WTC11 (cell line): ENCODE data around the gene PSMD1.

ENCODE experiments used
- CREB1 ChIP-seq: sonication (generic); formaldehyde crosslinking; IDR thresholded peaks from 2 replicates; pipeline ENCODE4 v1.8.0; 2023; ENCODE audit warnings: mild to moderate bottlenecking, missing genetic modification reagents
- IRF2 ChIP-seq: sonication (generic); formaldehyde crosslinking; IDR thresholded peaks from 2 replicates; pipeline ENCODE4 v1.8.0; 2022; ENCODE audit warnings: low read depth, missing genetic modification reagents, borderline replicate concordance
- JUN ChIP-seq: sonication (generic); formaldehyde crosslinking; IDR thresholded peaks from 2 replicates; pipeline ENCODE4 v1.8.0; 2023; ENCODE audit warnings: mild to moderate bottlenecking, missing genetic modification reagents
- MXD4 ChIP-seq: fragments of 250-450 bp; sonication (Bioruptor Pico); IDR thresholded peaks from 2 replicates; pipeline ENCODE4 v1.8.0; 2021; ENCODE audit warnings: mild to moderate bottlenecking, moderate library complexity, borderline replicate concordance
- ZNF121 ChIP-seq: sonication (generic); formaldehyde crosslinking; IDR thresholded peaks from 2 replicates; pipeline ENCODE4 v1.8.0; 2023; ENCODE audit warnings: missing genetic modification reagents
- ZNF416 ChIP-seq: fragments of 250-450 bp; sonication (Bioruptor Pico); IDR thresholded peaks from 2 replicates; pipeline ENCODE4 v1.9.0; 2021; ENCODE audit warnings: mild to moderate bottlenecking, inconsistent platforms
- TF ChIP-seq, protein P1 (sequence below): fragments of 200-600 bp; IDR thresholded peaks from 2 replicates; pipeline ENCODE4 v1.8.0; 2022; ENCODE audit warnings: antibody characterized with exemption
- TF ChIP-seq, protein P2 (sequence below): fragments of 250-450 bp; sonication (Bioruptor Pico); IDR thresholded peaks from 2 replicates; pipeline ENCODE4 v1.9.0; 2021; ENCODE audit warnings: moderate library complexity, mild to moderate bottlenecking, inconsistent platforms, borderline replicate concordance
- TF ChIP-seq, protein P3 (sequence below): fragments of 250-450 bp; sonication (Bioruptor Pico); conservative IDR thresholded peaks from 2 replicates; pipeline ENCODE4 v1.9.0; 2021; ENCODE audit warnings: mild to moderate bottlenecking
- TF ChIP-seq, protein P4 (sequence below): sonication (generic); formaldehyde crosslinking; IDR thresholded peaks from 2 replicates; pipeline ENCODE4 v1.8.0; 2022; ENCODE audit warnings: mild to moderate bottlenecking, missing genetic modification reagents
- TF ChIP-seq, protein P5 (sequence below): sonication (generic); formaldehyde crosslinking; IDR thresholded peaks from 2 replicates; pipeline ENCODE4 v1.8.0; 2022; ENCODE audit warnings: mild to moderate bottlenecking, missing genetic modification reagents
- TF ChIP-seq, protein P6 (sequence below): fragments of 250-450 bp; sonication (Bioruptor Pico); IDR thresholded peaks from 2 replicates; pipeline ENCODE4 v1.9.0; 2021; ENCODE audit warnings: mild to moderate bottlenecking
- TF ChIP-seq, protein P7 (sequence below): sonication (generic); formaldehyde crosslinking; IDR thresholded peaks from 2 replicates; pipeline ENCODE4 v1.8.1; 2023; ENCODE audit warnings: mild to moderate bottlenecking, missing genetic modification reagents, moderate library complexity

DNA sequence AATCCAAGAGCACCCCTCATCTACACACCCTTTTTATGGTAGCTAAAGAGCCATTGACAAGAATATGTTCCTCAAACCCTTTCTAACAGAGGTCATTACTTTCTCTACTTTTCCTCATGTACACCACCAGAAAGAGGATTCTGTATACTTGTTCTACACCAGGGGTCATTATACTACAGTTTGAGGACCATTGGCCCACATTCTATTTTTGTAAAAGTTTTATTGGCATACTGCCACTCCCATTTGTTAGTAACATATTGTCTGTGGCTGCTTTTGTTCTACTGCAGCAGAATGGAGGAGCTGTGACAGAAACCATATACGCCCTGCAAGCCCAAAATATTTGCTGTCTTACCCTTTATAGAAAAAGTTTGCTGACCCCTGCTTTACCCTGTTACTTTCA, 53.9 kb downstream of the PSMD1 start:
- TF ChIP-seq, protein P1, sequence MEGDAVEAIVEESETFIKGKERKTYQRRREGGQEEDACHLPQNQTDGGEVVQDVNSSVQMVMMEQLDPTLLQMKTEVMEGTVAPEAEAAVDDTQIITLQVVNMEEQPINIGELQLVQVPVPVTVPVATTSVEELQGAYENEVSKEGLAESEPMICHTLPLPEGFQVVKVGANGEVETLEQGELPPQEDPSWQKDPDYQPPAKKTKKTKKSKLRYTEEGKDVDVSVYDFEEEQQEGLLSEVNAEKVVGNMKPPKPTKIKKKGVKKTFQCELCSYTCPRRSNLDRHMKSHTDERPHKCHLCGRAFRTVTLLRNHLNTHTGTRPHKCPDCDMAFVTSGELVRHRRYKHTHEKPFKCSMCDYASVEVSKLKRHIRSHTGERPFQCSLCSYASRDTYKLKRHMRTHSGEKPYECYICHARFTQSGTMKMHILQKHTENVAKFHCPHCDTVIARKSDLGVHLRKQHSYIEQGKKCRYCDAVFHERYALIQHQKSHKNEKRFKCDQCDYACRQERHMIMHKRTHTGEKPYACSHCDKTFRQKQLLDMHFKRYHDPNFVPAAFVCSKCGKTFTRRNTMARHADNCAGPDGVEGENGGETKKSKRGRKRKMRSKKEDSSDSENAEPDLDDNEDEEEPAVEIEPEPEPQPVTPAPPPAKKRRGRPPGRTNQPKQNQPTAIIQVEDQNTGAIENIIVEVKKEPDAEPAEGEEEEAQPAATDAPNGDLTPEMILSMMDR = no peak
- TF ChIP-seq, protein P2, sequence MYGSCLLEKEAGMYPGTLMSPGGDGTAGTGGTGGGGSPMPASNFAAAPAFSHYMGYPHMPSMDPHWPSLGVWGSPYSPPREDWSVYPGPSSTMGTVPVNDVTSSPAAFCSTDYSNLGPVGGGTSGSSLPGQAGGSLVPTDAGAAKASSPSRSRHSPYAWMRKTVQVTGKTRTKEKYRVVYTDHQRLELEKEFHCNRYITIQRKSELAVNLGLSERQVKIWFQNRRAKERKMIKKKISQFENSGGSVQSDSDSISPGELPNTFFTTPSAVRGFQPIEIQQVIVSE = no peak
- no peak for TF ChIP-seq ZNF416 (CRISPR knock-in tag)
- TF ChIP-seq, protein P3, sequence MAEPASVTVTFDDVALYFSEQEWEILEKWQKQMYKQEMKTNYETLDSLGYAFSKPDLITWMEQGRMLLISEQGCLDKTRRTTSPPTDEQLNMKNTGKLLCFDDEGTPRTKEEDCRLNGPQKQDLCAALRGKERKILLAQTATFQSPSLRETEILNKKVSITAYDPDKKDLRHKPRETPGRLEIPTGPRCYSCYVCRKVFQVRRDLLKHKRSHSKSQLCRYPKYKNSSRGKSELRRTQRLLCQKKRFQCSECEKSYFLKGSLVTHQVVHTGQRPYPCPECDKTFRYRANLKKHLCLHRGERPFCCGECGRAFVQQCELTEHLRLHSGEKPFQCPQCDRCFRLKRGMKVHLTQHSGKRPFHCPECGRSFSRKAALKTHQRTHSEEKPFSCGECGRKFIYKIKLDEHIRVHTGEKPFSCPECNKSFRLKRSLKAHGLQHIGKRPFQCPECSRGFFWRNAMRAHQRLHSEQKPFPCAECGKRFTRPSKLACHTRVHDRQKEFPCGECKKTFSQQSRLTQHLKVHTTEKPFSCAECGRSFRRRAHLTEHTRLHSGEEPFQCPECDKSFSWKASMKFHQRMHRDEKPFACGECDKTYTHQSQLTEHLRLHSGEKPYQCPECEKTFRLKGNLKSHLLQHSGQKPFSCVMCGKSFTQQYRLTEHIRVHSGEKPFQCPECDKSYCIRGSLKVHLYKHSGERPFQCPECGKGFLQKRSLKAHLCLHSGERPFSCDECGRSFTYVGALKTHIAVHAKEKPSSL = no peak
- no peak for TF ChIP-seq MXD4
- no peak for TF ChIP-seq CREB1 (CRISPR knock-in tag)
- no peak for TF ChIP-seq JUN (CRISPR knock-in tag)
- TF ChIP-seq, protein P4, sequence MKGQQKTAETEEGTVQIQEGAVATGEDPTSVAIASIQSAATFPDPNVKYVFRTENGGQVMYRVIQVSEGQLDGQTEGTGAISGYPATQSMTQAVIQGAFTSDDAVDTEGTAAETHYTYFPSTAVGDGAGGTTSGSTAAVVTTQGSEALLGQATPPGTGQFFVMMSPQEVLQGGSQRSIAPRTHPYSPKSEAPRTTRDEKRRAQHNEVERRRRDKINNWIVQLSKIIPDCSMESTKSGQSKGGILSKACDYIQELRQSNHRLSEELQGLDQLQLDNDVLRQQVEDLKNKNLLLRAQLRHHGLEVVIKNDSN = no peak
- TF ChIP-seq, protein P5, sequence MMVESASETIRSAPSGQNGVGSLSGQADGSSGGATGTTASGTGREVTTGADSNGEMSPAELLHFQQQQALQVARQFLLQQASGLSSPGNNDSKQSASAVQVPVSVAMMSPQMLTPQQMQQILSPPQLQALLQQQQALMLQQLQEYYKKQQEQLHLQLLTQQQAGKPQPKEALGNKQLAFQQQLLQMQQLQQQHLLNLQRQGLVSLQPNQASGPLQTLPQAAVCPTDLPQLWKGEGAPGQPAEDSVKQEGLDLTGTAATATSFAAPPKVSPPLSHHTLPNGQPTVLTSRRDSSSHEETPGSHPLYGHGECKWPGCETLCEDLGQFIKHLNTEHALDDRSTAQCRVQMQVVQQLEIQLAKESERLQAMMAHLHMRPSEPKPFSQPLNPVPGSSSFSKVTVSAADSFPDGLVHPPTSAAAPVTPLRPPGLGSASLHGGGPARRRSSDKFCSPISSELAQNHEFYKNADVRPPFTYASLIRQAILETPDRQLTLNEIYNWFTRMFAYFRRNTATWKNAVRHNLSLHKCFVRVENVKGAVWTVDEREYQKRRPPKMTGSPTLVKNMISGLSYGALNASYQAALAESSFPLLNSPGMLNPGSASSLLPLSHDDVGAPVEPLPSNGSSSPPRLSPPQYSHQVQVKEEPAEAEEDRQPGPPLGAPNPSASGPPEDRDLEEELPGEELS (CRISPR knock-in tag) = no peak
- TF ChIP-seq IRF2 (CRISPR knock-in tag) = no peak
- TF ChIP-seq, protein P6, sequence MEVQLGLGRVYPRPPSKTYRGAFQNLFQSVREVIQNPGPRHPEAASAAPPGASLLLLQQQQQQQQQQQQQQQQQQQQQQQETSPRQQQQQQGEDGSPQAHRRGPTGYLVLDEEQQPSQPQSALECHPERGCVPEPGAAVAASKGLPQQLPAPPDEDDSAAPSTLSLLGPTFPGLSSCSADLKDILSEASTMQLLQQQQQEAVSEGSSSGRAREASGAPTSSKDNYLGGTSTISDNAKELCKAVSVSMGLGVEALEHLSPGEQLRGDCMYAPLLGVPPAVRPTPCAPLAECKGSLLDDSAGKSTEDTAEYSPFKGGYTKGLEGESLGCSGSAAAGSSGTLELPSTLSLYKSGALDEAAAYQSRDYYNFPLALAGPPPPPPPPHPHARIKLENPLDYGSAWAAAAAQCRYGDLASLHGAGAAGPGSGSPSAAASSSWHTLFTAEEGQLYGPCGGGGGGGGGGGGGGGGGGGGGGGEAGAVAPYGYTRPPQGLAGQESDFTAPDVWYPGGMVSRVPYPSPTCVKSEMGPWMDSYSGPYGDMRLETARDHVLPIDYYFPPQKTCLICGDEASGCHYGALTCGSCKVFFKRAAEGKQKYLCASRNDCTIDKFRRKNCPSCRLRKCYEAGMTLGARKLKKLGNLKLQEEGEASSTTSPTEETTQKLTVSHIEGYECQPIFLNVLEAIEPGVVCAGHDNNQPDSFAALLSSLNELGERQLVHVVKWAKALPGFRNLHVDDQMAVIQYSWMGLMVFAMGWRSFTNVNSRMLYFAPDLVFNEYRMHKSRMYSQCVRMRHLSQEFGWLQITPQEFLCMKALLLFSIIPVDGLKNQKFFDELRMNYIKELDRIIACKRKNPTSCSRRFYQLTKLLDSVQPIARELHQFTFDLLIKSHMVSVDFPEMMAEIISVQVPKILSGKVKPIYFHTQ = no peak
- TF ChIP-seq ZNF121 (CRISPR knock-in tag) = no peak
- TF ChIP-seq, protein P7, sequence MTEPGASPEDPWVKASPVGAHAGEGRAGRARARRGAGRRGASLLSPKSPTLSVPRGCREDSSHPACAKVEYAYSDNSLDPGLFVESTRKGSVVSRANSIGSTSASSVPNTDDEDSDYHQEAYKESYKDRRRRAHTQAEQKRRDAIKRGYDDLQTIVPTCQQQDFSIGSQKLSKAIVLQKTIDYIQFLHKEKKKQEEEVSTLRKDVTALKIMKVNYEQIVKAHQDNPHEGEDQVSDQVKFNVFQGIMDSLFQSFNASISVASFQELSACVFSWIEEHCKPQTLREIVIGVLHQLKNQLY (CRISPR knock-in tag) = no peak
